HepG2 (cell line): ENCODE results near the gene ARF4. TPM values are rescaled to one million over a fixed set of nuclear protein-coding genes. Genes with fewer than 3 reads are reported as not detected.

Experiments used
- CTCF ChIP-seq: sonication (generic); formaldehyde crosslinking; IDR thresholded peaks from 2 replicates; pipeline ENCODE4 v1.5.0; 2020; ENCODE audit warnings: mild to moderate bottlenecking, missing genetic modification reagents, moderate library complexity
- ETV6 ChIP-seq: sonication (generic); formaldehyde crosslinking; conservative IDR thresholded peaks from 2 replicates; pipeline ENCODE4 v1.4.0; 2020; ENCODE audit warnings: missing genetic modification reagents
- IRF2 ChIP-seq: IDR thresholded peaks from 2 replicates; pipeline ENCODE4 v1.6.1; 2018; ENCODE audit warnings: missing genetic modification reagents, missing compliant biosample characterization
- JUN ChIP-seq: sonication (generic); formaldehyde crosslinking; IDR thresholded peaks from 2 replicates; pipeline ENCODE4 v1.4.0; 2020; ENCODE audit warnings: mild to moderate bottlenecking, missing genetic modification reagents
- JUNB ChIP-seq: sonication (generic); formaldehyde crosslinking; IDR thresholded peaks from 2 replicates; pipeline ENCODE4 v1.8.0; 2022; ENCODE audit warnings: missing genetic modification reagents, mild to moderate bottlenecking, borderline replicate concordance
- KLF15 ChIP-seq: sonication (generic); formaldehyde crosslinking; IDR thresholded peaks from 2 replicates; pipeline ENCODE4 v1.8.1; 2023; ENCODE audit warnings: borderline replicate concordance, mild to moderate bottlenecking, inconsistent platforms, missing genetic modification reagents, mixed read lengths
- KLF16 ChIP-seq, 2 experiments: sonication (generic) in 1 of 2; formaldehyde crosslinking in 1 of 2; IDR thresholded peaks; 2 replicates each; pipeline versions ENCODE4 v1.6.1 to v1.8.0; 2016 to 2023; ENCODE audit warnings: missing genetic modification reagents in 2 of 2, missing compliant biosample characterization in 1 of 2
- RBFOX2 ChIP-seq: fragments of 200-400 bp; formaldehyde crosslinking; IDR thresholded peaks from 2 replicates; pipeline ENCODE4 v1.6.1; 2017; ENCODE audit warnings: low read depth, mild to moderate bottlenecking, low read length
- SAFB2 ChIP-seq: sonication (generic); formaldehyde crosslinking; IDR thresholded peaks from 2 replicates; pipeline ENCODE4 v1.5.1; 2020; ENCODE audit warnings: missing genetic modification reagents, low read depth, mild to moderate bottlenecking, borderline replicate concordance
- SNAPC2 ChIP-seq: sonication (generic); formaldehyde crosslinking; IDR thresholded peaks from 2 replicates; pipeline ENCODE4 v1.8.1; 2022; ENCODE audit warnings: mild to moderate bottlenecking, missing genetic modification reagents
- YY1 ChIP-seq: IDR thresholded peaks from 2 replicates; pipeline ENCODE4 v1.6.1; 2011; ENCODE audit warnings: low read length, low read depth, moderate library complexity, mild to moderate bottlenecking; ENCODE audit not compliant: insufficient read depth, insufficient replicate concordance
- ZBTB8A ChIP-seq: sonication (generic); formaldehyde crosslinking; IDR thresholded peaks from 2 replicates; pipeline ENCODE4 v1.4.0; 2020; ENCODE audit warnings: mild to moderate bottlenecking, low read depth, missing genetic modification reagents, borderline replicate concordance
- ZMYM4 ChIP-seq: sonication (generic); formaldehyde crosslinking; IDR thresholded peaks from 2 replicates; pipeline ENCODE4 v1.8.1; 2023; ENCODE audit warnings: mild to moderate bottlenecking, missing genetic modification reagents
- ZNF136 ChIP-seq: sonication (generic); formaldehyde crosslinking; IDR thresholded peaks from 2 replicates; pipeline ENCODE4 v1.8.1; 2022; ENCODE audit warnings: low read depth, mild to moderate bottlenecking, moderate library complexity, missing genetic modification reagents
- ZNF256 ChIP-seq: sonication (generic); formaldehyde crosslinking; conservative IDR thresholded peaks from 2 replicates; pipeline ENCODE4 v1.4.0; 2020; ENCODE audit warnings: missing genetic modification reagents
- ZNF296 ChIP-seq: sonication (generic); formaldehyde crosslinking; conservative IDR thresholded peaks from 2 replicates; pipeline ENCODE4 v1.5.0; 2020; ENCODE audit warnings: mild to moderate bottlenecking, missing genetic modification reagents
- ZNF44 ChIP-seq: sonication (generic); formaldehyde crosslinking; IDR thresholded peaks from 2 replicates; pipeline ENCODE4 v1.5.1; 2020; ENCODE audit warnings: mild to moderate bottlenecking, missing genetic modification reagents
- ZNF451 ChIP-seq: sonication (generic); formaldehyde crosslinking; IDR thresholded peaks from 2 replicates; pipeline ENCODE4 v1.5.0; 2020; ENCODE audit warnings: mild to moderate bottlenecking, missing genetic modification reagents
- ZNF672 ChIP-seq: sonication (generic); formaldehyde crosslinking; IDR thresholded peaks from 2 replicates; pipeline ENCODE4 v1.8.1; 2022; ENCODE audit warnings: missing genetic modification reagents
- polyA plus RNA-seq, 8 experiments: library from polyadenylated mRNA; depleted of rRNA in 3 of 8; stranded (reverse) in 7 of 8; unstranded in 1 of 8; fragments of >200 nt; fragmentation: Illumina TruSeq in 4 of 8; extraction: Trizol in 4 of 8; gene quantifications; 2 replicates each; pipeline versions ENCODE4 v1.2.1 to v1.2.3, GENCODE V29; 2011 to 2016; ENCODE audit warnings: low read depth in 4 of 8, missing spikeins in 1 of 8, mixed read lengths in 1 of 8; ENCODE audit not compliant: insufficient read depth in 1 of 8
- total RNA-seq, 5 experiments: library from RNA; depleted of rRNA; stranded (reverse); fragments of >200 nt; fragmentation: Illumina TruSeq; extraction: Trizol; gene quantifications; 2 replicates each; pipeline ENCODE4 v1.2.3, GENCODE V29; 2016; ENCODE audit warnings: low read depth in 1 of 5
- TF ChIP-seq, protein P1 (sequence below): sonication (generic); formaldehyde crosslinking; IDR thresholded peaks from 2 replicates; pipeline ENCODE4 v1.4.0; 2020; ENCODE audit warnings: missing genetic modification reagents
- TF ChIP-seq, protein P2 (sequence below): sonication (generic); formaldehyde crosslinking; IDR thresholded peaks from 2 replicates; pipeline ENCODE4 v1.4.0; 2020; ENCODE audit warnings: mild to moderate bottlenecking, missing genetic modification reagents, borderline replicate concordance
- TF ChIP-seq, protein P3 (sequence below): sonication (generic); formaldehyde crosslinking; IDR thresholded peaks from 2 replicates; pipeline ENCODE4 v1.5.0; 2020; ENCODE audit warnings: missing genetic modification reagents, mild to moderate bottlenecking, borderline replicate concordance

Gene ARF4
- total and polyA plus RNA-seq, 2 of the 13 experiments (the other 11 are each of a cell fraction or from before 2014, with no cell fraction given) = 184 to 250 TPM

DNA sequence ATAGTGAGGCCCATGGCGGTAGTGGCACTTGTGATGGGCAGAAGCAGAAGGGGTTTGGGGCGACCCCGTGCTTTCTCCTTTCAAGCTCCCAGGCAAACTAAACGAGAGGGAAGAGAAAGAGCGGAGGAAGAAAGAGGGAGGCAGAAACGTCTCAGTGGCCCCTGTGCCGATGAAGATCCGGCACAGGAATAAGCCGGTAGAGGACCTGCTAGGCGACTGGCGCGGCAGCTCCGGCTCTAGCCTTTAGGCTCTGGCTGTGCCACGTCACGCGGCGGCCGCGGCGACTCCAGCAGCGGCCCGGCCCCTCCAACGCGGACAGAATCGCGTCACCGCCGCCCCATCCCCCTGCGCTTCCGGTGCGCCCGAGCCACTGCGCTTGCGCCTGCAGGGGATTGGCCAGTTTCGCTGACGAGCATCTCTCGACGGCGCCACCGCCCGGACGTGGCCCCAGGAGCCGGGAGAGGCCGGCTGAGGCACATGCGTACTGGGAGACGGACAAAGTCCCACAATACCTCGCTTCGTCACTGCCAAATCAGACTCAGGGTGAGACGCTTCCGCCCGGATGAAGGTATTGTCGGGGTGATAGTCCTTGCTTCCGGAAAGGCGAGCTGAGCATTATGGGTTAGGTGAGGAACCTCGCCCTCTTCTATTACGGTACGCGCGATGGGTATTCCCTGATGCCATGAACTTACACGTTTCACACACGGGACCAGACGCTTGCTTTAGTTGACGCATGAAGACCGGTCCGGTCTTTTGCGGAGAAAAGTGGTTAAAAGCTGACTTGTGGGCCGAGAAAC lies at the start of gene ARF4 (continued):
- TF ChIP-seq, protein P1, sequence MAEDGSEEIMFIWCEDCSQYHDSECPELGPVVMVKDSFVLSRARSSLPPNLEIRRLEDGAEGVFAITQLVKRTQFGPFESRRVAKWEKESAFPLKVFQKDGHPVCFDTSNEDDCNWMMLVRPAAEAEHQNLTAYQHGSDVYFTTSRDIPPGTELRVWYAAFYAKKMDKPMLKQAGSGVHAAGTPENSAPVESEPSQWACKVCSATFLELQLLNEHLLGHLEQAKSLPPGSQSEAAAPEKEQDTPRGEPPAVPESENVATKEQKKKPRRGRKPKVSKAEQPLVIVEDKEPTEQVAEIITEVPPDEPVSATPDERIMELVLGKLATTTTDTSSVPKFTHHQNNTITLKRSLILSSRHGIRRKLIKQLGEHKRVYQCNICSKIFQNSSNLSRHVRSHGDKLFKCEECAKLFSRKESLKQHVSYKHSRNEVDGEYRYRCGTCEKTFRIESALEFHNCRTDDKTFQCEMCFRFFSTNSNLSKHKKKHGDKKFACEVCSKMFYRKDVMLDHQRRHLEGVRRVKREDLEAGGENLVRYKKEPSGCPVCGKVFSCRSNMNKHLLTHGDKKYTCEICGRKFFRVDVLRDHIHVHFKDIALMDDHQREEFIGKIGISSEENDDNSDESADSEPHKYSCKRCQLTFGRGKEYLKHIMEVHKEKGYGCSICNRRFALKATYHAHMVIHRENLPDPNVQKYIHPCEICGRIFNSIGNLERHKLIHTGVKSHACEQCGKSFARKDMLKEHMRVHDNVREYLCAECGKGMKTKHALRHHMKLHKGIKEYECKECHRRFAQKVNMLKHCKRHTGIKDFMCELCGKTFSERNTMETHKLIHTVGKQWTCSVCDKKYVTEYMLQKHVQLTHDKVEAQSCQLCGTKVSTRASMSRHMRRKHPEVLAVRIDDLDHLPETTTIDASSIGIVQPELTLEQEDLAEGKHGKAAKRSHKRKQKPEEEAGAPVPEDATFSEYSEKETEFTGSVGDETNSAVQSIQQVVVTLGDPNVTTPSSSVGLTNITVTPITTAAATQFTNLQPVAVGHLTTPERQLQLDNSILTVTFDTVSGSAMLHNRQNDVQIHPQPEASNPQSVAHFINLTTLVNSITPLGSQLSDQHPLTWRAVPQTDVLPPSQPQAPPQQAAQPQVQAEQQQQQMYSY (CRISPR knock-in tag) = no peak
- 0 out of 2 replicates have a peak, but pooled peaks have one; percentile 26 for TF ChIP-seq JUN (CRISPR knock-in tag)
- TF ChIP-seq ZNF451 (CRISPR knock-in tag) = peak; percentile 73
- peak; percentile 81 for TF ChIP-seq ETV6
- TF ChIP-seq YY1 = peak; percentile 72
- TF ChIP-seq ZNF296 = 0 out of 2 replicates have a peak, but pooled peaks have one; percentile 59
- TF ChIP-seq ZNF44 = peak; percentile 99
- TF ChIP-seq KLF15 (CRISPR knock-in tag) = no peak
- no peak; a peak in 1 of 4 replicates for TF ChIP-seq KLF16 (CRISPR knock-in tag; IDR thresholded peaks at IDR 0.05)
- no peak for TF ChIP-seq ZNF256 (CRISPR knock-in tag)
- peak; percentile 69 for TF ChIP-seq CTCF
- TF ChIP-seq ZNF136 (CRISPR knock-in tag) = 0 out of 2 replicates have a peak, but pooled peaks have one; percentile 50
- TF ChIP-seq SAFB2 = peak; percentile 68; the same call in 1 of the 2 replicates
- TF ChIP-seq RBFOX2 = peak; percentile 94
- TF ChIP-seq JUNB (CRISPR knock-in tag) = no peak
- TF ChIP-seq, protein P2, sequence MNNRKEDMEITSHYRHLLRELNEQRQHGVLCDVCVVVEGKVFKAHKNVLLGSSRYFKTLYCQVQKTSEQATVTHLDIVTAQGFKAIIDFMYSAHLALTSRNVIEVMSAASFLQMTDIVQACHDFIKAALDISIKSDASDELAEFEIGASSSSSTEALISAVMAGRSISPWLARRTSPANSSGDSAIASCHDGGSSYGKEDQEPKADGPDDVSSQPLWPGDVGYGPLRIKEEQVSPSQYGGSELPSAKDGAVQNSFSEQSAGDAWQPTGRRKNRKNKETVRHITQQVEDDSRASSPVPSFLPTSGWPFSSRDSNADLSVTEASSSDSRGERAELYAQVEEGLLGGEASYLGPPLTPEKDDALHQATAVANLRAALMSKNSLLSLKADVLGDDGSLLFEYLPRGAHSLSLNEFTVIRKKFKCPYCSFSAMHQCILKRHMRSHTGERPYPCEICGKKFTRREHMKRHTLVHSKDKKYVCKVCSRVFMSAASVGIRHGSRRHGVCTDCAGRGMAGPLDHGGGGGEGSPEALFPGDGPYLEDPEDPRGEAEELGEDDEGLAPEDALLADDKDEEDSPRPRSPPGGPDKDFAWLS (CRISPR knock-in tag) = no peak
- peak; percentile 79 for TF ChIP-seq IRF2 (CRISPR knock-in tag)
- TF ChIP-seq ZNF672 (CRISPR knock-in tag) = no peak
- peak; percentile 19; the same call in 1 of the 2 replicates for TF ChIP-seq ZBTB8A (CRISPR knock-in tag)
- TF ChIP-seq, protein P3, sequence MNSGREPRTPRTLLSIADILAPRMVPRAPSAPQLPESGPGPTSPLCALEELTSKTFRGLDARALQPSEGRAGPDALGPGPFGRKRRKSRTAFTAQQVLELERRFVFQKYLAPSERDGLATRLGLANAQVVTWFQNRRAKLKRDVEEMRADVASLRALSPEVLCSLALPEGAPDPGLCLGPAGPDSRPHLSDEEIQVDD (CRISPR knock-in tag) = no peak
- peak; percentile 90 for TF ChIP-seq ZMYM4 (CRISPR knock-in tag)
- no peak for TF ChIP-seq SNAPC2 (CRISPR knock-in tag)
